HepG2 (cell line): Measurements from ENCODE around the gene RPS6KA5. TPM values are rescaled to one million over a fixed set of nuclear protein-coding genes. Genes with fewer than 3 reads are reported as not detected.

Source experiments
- ATAC-seq: fragments of 200-7000 bp; cut with Tn5 transposase; 3 replicates; pipeline ENCODE4 v1.9.1; 2020; ENCODE audit warnings: mild to moderate bottlenecking, moderate library complexity
- BruUV-seq: library from RNA; stranded (reverse); fragments of 400-500 nt; replicated peaks from 2 replicates; lab custom pipeline; 2021; lab: Mats Ljungman, UMichigan
- CTCF ChIA-PET: fragments of 300-600 bp; formaldehyde crosslinking; extraction: SDS; loops from one replicate; lab custom pipeline; 2021; ENCODE audit warnings: low total read pairs, inconsistent platforms, low intra/inter-chr PET ratio; lab: Yijun Ruan, JAX
- POLR2A ChIA-PET: fragments of 350-600 bp; sonication (Branson Sonifier 250); formaldehyde crosslinking; loops from one replicate; lab custom pipeline; 2020; ENCODE audit warnings: antibody characterized with exemption, inconsistent platforms; lab: Yijun Ruan, JAX
- DNase-seq: peaks from one replicate; pipeline ENCODE4 v3.0.0-alpha.2; 2015; ENCODE audit warnings: low spot score
- FAIRE-seq: peaks from 3 replicates; lab custom pipeline; 2011; peaks lifted over from hg19 to GRCh38; lab: Jason Lieb, UNC
- H2AFZ ChIP-seq: one replicate; pipeline ENCODE4 v1.6.1; 2011; ENCODE audit warnings: low read length, inconsistent platforms
- H3K27ac ChIP-seq: fragments of 300-600 bp; 3 replicates; pipeline ENCODE4 v1.8.0; 2011; ENCODE audit warnings: mixed run types, mild to moderate bottlenecking, mixed read lengths, low read length, inconsistent platforms; ENCODE audit not compliant: insufficient read depth; ENCODE audit errors: extremely low read length
- H3K27me3 ChIP-seq, 2 experiments: fragments of 200-600 bp in 1 of 2; 2 replicates in 1 of 2; 3 replicates in 1 of 2; pipeline versions ENCODE4 v1.6.0 to v1.8.0; 2011; ENCODE audit warnings: low read length in 2 of 2, mild to moderate bottlenecking in 2 of 2, moderate library complexity in 2 of 2, inconsistent platforms in 1 of 2; ENCODE audit not compliant: insufficient read depth in 2 of 2, control insufficient read depth in 1 of 2
- H3K36me3 ChIP-seq, 2 experiments: fragments of 200-600 bp in 1 of 2; replicated peaks in 1 of 2; 2 replicates in 1 of 2; 3 replicates in 1 of 2; pipeline versions ENCODE4 v1.5.1 to v1.8.0; 2011; ENCODE audit warnings: low read length in 2 of 2, inconsistent platforms in 1 of 2; ENCODE audit not compliant: insufficient read depth in 2 of 2, control insufficient read depth in 1 of 2
- H3K4me1 ChIP-seq: 2 replicates; pipeline ENCODE4 v1.5.1; 2012; ENCODE audit warnings: low read length, inconsistent platforms; ENCODE audit not compliant: insufficient read depth
- H3K4me2 ChIP-seq: 2 replicates; pipeline ENCODE4 v1.6.0; 2011; ENCODE audit warnings: low read depth, low read length, inconsistent platforms
- H3K4me3 ChIP-seq, 3 experiments: fragments of 200-600 bp in 1 of 3; sonication (generic), shearing (Covaris generic) in 1 of 3; replicated peaks in 1 of 3; 2 replicates each; pipeline ENCODE4 v1.5.1; 2011 to 2016; ENCODE audit warnings: low read length in 3 of 3, inconsistent platforms in 2 of 3, low read depth in 2 of 3, mild to moderate bottlenecking in 2 of 3, control low read depth in 1 of 3, mixed read lengths in 1 of 3; ENCODE audit not compliant: insufficient read depth in 1 of 3
- H3K79me2 ChIP-seq: one replicate; pipeline ENCODE4 v1.6.1; 2011; ENCODE audit warnings: low read length, inconsistent platforms; ENCODE audit not compliant: insufficient read depth
- H3K9ac ChIP-seq: 2 replicates; pipeline ENCODE4 v1.6.0; 2011; ENCODE audit warnings: mild to moderate bottlenecking, low read depth, low read length, inconsistent platforms; ENCODE audit not compliant: insufficient read depth
- H3K9me3 ChIP-seq: 2 replicates; pipeline ENCODE4 v1.5.1; 2012; ENCODE audit warnings: mild to moderate bottlenecking, low read length
- H4K20me1 ChIP-seq: 2 replicates; pipeline ENCODE4 v1.6.0; 2011; ENCODE audit warnings: inconsistent platforms, mild to moderate bottlenecking, low read length, moderate library complexity; ENCODE audit not compliant: insufficient read depth
- ARNT ChIP-seq: fragments of 450-650 bp; IDR thresholded peaks from 2 replicates; pipeline ENCODE4 v1.6.1; 2017
- HMGXB4 ChIP-seq, 2 experiments: sonication (generic) in 1 of 2; formaldehyde crosslinking in 1 of 2; IDR thresholded peaks; 2 replicates each; pipeline versions ENCODE4 v1.4.0 to v1.6.1; 2018 to 2020; ENCODE audit warnings: missing genetic modification reagents in 2 of 2, borderline replicate concordance in 1 of 2, low read depth in 1 of 2, mild to moderate bottlenecking in 1 of 2, missing biosample characterization in 1 of 2
- JUNB ChIP-seq: sonication (generic); formaldehyde crosslinking; IDR thresholded peaks from 2 replicates; pipeline ENCODE4 v1.8.0; 2022; ENCODE audit warnings: missing genetic modification reagents, mild to moderate bottlenecking, borderline replicate concordance
- MAF1 ChIP-seq: sonication (generic); formaldehyde crosslinking; IDR thresholded peaks from 2 replicates; pipeline ENCODE4 v1.5.0; 2020; ENCODE audit warnings: missing genetic modification reagents, borderline replicate concordance
- PBX3 ChIP-seq: sonication (generic); formaldehyde crosslinking; IDR thresholded peaks from 2 replicates; pipeline ENCODE4 v1.8.1; 2023; ENCODE audit warnings: missing genetic modification reagents, inconsistent platforms, borderline replicate concordance
- THRA ChIP-seq: sonication (generic); formaldehyde crosslinking; IDR thresholded peaks from 2 replicates; pipeline ENCODE4 v1.4.0; 2020; ENCODE audit warnings: missing genetic modification reagents, borderline replicate concordance
- ZNF276 ChIP-seq: sonication (generic); formaldehyde crosslinking; IDR thresholded peaks from 2 replicates; pipeline ENCODE4 v1.4.0; 2020; ENCODE audit warnings: mild to moderate bottlenecking, low read depth, missing genetic modification reagents
- ZNF503 ChIP-seq: sonication (generic); formaldehyde crosslinking; IDR thresholded peaks from 2 replicates; pipeline ENCODE4 v1.4.0; 2020; ENCODE audit warnings: missing genetic modification reagents
- ZNF770 ChIP-seq: sonication (generic); formaldehyde crosslinking; IDR thresholded peaks from 2 replicates; pipeline ENCODE4 v1.5.0; 2020; ENCODE audit warnings: mild to moderate bottlenecking, missing genetic modification reagents
- ZNF816 ChIP-seq: sonication (generic); formaldehyde crosslinking; IDR thresholded peaks from 2 replicates; pipeline ENCODE4 v1.8.0; 2022; ENCODE audit warnings: missing genetic modification reagents, mild to moderate bottlenecking, borderline replicate concordance
- WGBS: methylation state at CpG from one replicate; pipeline ENCODE4 v1.1.6; 2017; ENCODE audit warnings: low lambda C conversion rate; 5-methylcytosine and 5-hydroxymethylcytosine counted together
- in situ Hi-C: cut with HindIII; loops from 2 replicates; pipeline ENCODE4 v1.10.0; 2017; ENCODE audit warnings: low pct_unique_long_range_greater_than_20kb; ENCODE audit not compliant: extremely low pct_ligation_motif_present
- intact Hi-C: fragments of 100-400 bp; cut with micrococcal nuclease; formaldehyde crosslinking; loops from one replicate; pipeline ENCODE4 v1.10.0; 2022; ENCODE audit not compliant: unreplicated experiment
- polyA plus RNA-seq, 8 experiments: library from polyadenylated mRNA; depleted of rRNA in 3 of 8; stranded (reverse) in 7 of 8; unstranded in 1 of 8; fragments of >200 nt; fragmentation: Illumina TruSeq in 4 of 8; extraction: Trizol in 4 of 8; gene quantifications; 2 replicates each; pipeline versions ENCODE4 v1.2.1 to v1.2.3, GENCODE V29; 2011 to 2016; ENCODE audit warnings: low read depth in 4 of 8, missing spikeins in 1 of 8, mixed read lengths in 1 of 8; ENCODE audit not compliant: insufficient read depth in 1 of 8
- total RNA-seq, 5 experiments: library from RNA; depleted of rRNA; stranded (reverse); fragments of >200 nt; fragmentation: Illumina TruSeq; extraction: Trizol; gene quantifications; 2 replicates each; pipeline ENCODE4 v1.2.3, GENCODE V29; 2016; ENCODE audit warnings: low read depth in 1 of 5

Gene RPS6KA5
- total and polyA plus RNA-seq, 2 of the 13 experiments (the other 11 are each of a cell fraction or from before 2014, with no cell fraction given) = 0.50 to 0.58 TPM

GRCh38 chr14:91100102-91100501 is 39.7 kb upstream of the RPS6KA5 start (continued):
- TF ChIP-seq ZNF770 (CRISPR knock-in tag) = no peak
- no peak for TF ChIP-seq HMGXB4 (CRISPR knock-in tag; IDR thresholded peaks at IDR 0.05; ENCODE audit: borderline replicate concordance in 1 of 2, low read depth in 1 of 2)
- no peak for TF ChIP-seq MAF1
- TF ChIP-seq ARNT = no peak
- TF ChIP-seq ZNF276 = no peak

GRCh38 chr14:91098591-91098990 is 38.1 kb upstream of the RPS6KA5 start:
- ATAC-seq (no peak), FAIRE-seq (no peak), DNase-seq (no peak)
- ChIA-PET POLR2A (interaction anchor here (1.1 kb wide), 1 partner anchor 16 kb away, joined by 3 read pairs; no protein-coding TSS in a partner anchor), CTCF (no interaction called here)
- Histone ChIP-seq H3K4me3 (no peak overlapping the region), H4K20me1 (no peaks in the 10 kb centered on the region), H3K4me1 (peaks cover 6% of the 10 kb centered on the region; the same call in 1 of the 2 replicates), H3K79me2 (no peaks in the 10 kb centered on the region), H3K36me3 (no peaks in the 10 kb centered on the region), H3K4me2 (no peak overlapping the region), H3K9me3 (no peaks in the 10 kb centered on the region), H3K27ac (no peak overlapping the region), H2AFZ (no peak overlapping the region), H3K9ac (no peak overlapping the region), H3K27me3 (no peaks in the 10 kb centered on the region; a peak in 1 of 5 replicates)
- in situ Hi-C loops (no loop called here), intact Hi-C loops (no loop called here)
- no TSS peak for BruUV-seq
- 30% methylated on average over 3 of the region's 3 CpGs for WGBS
- no peak for TF ChIP-seq PBX3 (CRISPR knock-in tag)
- no peak for TF ChIP-seq ZNF503 (CRISPR knock-in tag)
- no peak for TF ChIP-seq JUNB (CRISPR knock-in tag)
- TF ChIP-seq ZNF816 (CRISPR knock-in tag) = no peak
- no peak for TF ChIP-seq THRA
